Activated naive CD4-positive, alpha-beta T cell treated with anti-CD3 and anti-CD28 coated beads, Interleukin-2, amount 50 U/mL, for 16 hours (primary cell): ENCODE results near the gene TOLLIP.
"Not testable (repeated sequence)": the region's sequence is repeated elsewhere in the genome, so short reads cannot be mapped to it uniquely, and the experiment has no call there.

Experiments used
- DNase-seq: peaks from one replicate; pipeline ENCODE4 v3.0.0-alpha.2; 2020

TOLLIP gene

DNA sequence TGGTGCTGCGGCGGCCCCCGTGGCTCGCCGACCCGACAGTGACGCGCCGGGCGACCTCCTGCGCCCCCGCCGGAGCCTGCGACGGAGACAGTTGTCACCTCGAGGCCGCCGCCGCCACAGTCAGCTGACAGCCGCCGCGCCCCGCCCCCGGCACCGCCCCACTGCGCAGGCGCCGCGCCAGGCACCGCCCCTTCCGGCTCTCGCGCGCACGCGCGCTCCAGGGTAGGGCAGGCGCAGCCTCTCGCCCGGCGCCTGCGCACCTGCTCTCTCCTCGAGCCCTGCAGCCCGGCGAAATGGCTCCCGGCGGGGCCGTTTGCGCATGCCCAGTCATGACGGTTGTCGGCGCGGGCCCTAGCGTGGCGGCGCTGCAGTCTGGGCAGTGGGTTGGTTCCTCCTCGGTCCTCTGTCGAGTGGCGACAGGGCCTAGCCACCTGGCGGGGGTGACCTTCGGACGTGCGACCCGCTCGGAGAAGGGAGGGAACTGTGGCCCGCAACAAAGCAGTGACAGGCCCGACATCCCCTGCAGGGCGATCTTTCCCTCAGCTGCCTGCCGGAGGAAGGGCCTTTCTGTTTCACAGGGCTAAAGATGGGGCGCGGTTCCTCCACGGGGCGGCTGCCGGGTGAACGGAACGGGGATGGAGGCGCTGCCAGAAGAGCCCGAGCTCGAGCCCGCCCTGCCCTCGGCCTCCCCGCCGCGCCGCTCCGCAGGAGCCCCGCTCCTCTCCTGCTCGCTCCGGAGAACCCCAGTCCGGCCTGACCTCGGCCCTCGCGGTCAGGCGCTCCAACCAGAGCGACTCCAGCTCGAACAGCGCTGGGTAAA lies at the start of gene TOLLIP:
TOLLIP (minus strand) TSS at position 135 of the 820 bp plus-strand sequence; CDS start at position 1, 134 bp downstream.
- peak; percentile 97 for DNase-seq

DNA sequence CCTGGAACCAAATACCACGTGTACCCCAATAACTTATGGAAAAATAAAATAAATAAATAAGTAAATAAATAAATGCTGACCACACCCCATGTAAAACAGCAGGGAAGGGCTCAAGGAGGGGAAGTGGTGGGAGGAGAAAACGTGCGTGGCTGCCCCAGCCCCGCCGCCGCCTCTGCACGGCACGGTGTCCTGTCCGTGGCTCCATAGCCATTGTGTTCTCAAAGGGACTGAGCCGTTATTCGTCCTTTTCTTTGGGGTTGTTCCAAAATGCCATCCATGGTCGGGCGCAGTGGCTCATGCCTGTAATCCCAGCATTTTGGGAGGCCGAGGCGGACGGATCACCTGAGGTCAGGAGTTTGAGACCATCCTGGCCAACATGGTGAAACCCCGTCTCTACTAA lies 49.5 kb upstream of the TOLLIP start:
- not testable (repeated sequence) for DNase-seq

DNA sequence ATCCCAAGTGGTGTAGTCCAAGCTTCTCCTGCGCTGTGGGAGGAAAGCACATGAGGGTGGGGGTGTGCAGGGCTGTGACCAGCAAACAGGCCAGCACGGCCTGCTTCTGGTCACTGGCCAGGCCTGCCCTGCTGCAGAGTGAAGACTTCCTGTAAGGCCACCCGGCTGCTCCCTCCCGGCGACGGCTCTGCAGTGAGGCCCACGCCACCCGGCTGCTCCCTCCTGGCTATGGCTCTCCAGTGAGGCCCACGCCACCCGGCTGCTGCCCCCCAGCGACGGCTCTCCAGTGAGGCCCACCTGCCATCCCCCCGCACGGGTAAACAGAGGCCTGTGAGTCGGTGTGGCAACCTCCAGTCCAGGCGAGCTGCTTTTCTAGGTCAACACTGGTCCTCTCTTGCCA lies 48.9 kb upstream of the TOLLIP start:
- DNase-seq, result no peak

DNA sequence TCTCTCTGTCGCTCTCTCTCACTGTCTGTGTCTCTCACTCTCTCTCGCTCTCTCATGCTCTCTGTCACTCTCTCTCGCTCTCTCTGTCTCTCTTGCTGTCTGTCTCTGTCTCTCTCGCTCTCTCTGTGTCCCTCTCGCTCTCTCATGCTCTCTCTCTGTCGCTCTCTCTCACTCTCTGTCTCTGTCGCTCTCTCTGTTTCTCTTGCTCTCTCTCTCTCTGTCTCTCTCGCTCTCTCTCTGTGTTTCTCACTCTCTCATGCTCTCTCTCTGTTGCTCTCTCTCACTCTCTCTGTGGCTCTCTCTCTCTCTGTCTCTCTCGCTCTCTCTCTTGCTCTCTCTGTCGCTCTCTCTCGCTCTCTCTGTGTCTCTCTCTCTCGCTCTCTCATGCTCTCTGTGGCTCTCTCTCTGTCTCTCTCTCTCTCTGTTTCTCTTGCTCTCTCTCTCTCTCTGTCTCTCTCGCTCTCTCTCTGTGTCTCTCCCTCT lies 47.1 kb upstream of the TOLLIP start:
- DNase-seq, result no peak

DNA sequence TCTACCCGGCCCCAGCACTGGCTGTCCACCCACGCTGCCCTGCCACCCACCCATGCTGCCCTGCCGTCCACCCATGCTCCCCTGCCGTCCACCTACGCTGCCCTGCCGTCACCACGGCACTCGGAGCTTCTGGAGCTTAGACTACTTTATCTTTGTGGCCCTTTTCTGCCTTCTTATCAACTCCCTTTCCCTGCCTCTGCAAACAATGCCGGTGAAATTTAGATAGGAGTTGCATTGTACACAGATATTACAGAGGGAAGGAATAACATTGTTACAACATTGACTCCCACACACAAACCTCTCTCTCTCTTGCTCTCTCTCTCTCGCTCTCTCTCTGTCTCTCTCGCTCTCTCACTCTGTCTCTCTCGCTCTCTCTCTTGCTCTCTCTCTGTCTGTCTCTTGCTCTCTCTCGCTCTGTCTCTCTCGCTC lies 46.6 kb upstream of the TOLLIP start:
- no peak for DNase-seq

DNA sequence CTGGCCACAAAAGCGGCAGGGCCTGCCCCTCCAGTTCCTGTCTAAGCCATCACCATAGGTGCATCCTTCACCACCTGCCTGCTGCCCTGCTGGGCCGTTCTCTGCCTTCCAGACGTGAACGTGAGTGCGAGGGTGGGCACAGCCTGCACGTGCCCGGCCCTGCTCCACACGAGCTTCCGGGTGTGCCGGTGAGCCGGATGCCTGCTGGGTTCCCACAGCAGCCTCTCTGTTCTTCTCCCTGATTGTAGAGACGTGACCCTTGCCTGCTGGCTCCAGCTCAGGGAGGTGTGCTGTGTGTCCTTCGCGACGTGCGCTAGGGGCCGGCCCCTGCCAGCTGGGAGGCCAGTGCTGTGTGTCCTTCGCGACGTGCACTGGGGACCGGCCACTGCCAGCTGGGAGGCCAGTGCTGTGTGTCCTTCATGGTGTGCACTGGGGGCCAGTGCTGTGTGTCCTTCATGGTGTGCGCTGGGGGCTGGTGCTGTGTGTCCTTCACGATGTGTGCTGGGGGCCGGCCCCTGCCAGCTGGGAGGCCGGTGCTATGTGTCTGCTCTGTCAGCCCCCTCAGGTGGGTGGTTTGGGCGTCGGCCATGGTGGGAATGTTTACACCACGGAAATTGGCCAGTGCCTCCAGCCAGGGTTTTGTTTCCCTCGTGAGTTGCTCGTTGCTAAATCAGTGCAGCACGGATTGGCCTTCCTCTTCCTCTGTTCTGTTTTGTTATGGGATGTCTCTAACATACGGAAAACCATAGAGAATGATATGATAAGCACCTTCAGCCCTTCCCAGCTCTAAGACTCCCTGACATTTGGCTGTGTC lies 44.9 kb upstream of the TOLLIP start:
- DNase-seq, result no peak

DNA sequence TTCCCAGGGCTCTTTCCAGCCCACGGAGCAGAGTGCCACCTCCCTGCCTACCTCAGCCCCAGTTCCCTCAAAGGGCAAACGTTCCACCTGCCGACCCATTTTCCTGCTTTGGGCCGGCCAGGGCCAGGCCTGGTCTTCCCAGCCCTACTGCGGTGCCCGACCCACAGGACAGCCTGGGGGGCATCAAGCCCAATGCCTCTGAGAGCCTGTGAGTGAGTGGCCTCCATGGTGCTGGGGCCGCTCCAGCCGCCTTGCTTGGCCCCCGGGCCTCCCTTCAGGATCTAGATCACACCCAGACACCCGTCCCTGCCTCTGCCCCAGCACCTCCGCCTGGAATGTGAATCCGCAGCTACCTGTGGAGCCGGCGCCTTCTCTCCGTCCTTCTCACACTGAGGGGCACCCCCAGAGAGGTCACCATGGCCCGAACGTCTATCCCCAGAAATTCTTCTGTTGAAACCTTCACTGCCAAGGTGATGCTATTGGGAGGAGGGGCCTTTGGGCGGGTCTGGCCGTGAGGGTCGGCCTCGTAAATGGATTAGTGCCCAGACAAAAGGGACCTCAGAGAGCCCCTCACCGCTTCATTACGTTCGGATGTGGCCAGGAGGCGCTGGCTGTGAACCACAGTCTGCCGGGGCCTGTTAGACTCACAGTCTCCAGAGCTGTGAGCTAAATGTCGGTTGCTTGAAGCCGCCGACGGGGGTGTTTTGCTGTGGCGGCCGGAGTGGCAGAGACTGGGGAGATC lies 44.1 kb upstream of the TOLLIP start:
- DNase-seq, result no peak

DNA sequence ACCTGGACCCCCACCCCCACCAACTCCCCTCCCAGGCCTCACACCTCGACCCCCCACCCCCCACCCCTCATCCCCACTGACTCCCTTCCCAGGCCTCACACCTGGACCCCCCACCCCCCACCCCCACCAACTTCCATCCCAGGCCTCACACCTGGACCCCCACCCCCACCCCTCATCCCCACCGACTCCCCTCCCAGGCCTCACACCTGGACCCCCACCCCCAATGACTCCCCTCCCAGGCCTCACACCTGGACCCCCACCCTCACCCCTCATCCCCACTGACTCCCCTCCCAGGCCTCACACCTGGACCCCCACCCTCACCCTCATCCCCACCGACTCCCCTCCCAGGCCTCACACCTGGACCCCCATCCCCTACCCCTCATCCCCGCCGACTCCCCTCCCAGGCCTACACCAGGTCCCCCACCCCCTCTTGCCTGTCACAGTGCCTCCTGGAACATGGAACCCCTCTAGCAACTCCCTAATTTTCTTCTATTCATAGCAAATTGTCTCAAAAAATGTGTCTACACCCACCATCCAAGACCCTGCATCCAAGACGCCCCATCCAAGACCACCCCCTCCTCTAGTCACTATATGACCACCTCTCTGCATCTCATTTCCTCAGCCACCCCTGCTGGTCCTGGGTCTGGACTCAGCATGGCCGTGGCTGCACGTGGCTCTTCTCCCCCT lies 43.4 kb upstream of the TOLLIP start:
- DNase-seq, result no peak

DNA sequence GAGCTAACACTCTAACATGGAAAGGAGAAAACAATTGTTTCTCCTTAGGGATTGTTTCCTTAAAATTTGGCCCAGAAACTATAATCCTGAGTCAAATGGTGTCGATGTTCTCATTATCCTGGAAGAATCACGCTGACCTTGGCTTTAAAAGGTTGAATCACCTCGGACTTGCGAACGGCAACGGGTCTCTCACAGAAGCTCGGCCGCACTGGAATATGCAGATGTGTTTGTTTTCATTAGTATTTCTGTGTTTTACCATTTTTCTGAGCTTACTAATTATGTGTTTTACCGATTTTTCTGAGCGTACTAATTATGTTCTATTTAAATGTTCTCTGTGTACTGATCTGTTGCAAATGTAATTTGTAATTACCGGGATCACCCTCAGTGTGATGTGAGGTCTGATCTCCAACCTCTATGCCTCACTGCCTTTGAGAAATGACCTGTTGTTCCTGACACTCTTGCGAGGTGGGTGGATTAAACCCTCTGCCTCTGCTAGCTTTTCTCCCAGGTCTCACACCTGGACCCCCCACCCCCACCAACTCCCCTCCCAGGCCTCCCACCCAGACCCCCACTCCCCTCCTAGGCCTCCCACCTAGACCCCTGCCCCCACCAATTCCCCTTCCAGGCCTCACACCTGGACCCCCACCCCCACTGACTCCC lies 42.0 kb upstream of the TOLLIP start:
- DNase-seq, result no peak

DNA sequence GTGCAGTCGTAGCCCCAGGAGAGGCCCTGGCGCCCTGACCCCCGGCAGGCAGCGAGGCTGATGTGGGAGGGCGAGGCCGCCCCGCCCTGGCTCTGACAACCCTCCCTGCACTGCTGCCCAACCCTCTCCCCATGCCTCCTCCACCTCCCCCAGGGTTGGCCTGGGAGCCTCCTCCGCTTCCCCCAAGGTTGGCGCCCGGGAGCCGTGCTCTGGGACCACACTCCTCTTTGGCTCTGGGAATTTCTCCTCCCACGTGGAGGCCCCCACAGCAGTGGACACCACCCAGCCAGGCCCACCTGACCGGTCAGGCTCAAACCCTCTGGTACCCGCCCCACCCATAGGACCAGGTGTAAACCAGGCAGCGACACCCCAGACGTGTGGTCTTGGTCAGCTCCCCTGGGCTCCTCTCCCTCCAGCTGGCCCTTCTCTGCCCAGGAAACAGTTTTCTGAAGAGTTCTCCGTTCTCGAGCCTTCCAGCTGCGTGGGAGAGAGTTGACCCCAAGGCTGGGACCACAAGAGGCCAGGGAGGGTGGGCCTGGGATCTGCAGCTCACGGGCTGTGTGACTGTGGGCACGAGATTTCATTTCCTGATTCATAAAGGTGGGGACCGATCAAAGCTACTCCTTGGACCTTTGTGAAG lies 40.8 kb upstream of the TOLLIP start:
- no peak for DNase-seq

DNA sequence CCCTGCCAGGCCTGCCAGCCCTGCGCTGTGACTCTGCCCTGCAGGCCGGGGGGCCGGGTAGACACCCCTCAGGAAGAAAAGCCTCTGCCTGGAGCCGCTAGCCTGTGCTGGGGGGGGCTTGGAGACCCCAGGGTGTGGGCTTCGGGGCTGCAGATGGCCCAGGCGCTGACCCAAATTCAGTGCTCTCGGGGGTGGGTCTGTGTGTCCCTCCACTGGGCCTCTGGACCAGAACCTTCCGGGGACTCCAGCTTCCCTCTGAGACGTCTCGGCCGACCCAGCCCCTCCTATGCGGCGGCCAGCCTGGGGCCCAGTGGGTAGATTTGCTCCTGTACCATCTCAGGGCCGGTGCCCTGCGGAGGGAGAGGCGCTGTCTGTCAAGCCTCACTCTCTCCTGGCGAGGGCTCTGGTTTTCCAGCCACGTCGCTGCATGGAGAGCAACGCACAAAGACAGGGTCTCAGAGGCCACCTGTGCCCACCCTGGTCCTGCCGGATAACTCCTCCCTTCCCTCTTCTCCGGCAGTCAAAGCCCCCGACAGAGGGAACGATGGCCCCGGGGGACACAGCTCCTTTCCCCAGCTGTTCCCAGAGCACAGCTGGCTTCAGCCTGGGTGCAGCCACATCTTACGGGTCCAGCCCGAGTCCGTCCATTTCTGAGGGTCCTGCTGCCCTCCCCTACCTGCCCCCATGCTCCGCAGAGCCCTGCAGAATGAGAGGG lies 40.1 kb upstream of the TOLLIP start:
- DNase-seq, result no peak

DNA sequence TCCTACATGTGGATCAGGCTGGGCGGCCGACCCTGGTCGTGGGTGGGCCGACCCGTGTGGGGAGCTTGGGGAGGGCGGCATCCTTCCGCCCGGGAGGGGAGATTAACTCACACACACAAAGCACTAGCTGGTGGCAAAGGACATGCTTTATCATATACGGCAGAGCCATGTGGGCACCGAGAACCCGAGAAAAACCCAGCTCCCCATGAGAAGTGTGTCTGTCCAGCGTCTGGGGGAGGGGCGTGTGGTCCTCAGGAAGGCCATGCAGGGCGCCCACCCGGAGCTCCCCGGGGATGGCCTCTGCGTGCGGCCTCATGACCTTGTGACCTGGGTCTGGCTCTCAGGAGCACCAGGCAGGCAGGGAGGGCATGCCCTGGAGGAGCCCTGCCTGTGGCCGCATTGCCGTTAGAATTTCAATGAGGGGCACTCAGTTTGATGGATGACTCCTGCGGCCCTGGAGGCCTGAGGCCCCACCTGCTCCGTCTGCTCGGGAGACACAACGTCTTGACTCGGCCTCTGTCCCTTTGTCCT lies 39.4 kb upstream of the TOLLIP start:
- DNase-seq, result no peak

DNA sequence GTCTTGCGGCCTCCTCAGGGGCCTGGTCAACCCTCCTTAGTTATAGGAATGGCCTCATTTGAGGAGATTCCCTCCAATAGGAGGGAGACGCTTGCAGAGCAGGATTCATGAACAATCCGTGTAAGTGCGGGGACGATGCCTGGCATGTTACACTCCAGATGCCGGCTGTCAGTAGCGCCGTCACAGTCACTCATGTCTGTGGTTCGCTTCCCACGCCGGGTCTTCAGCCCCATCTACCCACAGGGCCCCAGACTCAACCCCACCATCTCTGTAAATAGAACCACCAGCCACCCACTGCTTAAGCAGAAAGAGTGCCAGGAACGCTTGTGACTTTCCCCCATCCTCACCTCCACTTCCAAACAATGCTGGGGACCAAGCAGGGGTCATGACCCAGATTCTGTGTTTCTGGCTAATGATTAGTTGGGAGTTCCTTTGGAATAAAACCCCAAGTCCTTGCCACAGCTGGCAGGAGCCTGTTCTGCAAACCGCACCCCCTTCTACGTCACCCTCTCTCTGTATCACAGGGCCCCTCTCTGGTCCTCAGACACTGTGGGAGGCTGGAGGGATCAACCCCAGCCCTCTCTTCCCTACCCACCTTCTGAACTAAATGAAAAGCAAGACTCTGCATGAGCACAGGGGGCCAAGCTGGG lies 38.8 kb upstream of the TOLLIP start:
- no peak for DNase-seq

DNA sequence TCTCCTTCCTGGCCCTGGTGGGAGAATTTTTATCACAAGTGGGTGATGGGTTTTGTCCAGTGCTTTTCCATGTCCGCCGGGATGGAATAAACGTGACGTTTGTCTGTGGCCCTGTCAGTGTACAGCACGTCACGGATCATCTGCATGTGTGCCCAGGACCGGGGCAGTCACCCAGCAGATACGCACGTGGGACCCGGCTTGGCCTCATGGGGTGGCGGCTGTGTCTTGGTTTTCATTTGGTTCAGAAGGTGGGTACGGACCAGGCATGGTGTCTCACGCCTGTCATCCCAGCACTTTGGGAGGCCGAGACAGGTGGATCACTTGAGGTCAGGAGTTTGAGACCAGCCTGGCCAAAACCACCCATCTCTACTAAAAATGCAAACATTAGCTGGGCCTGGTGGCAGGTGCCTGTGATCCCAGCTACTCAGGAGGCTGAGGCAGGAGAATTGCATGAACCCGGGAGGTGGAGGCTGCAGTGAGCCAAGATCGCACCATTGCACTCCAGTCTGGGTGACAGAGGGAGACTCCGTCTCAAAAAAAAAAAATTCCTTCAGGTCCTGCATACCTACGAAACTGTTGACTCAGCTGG lies 38.1 kb upstream of the TOLLIP start:
- DNase-seq, result not testable (repeated sequence)

DNA sequence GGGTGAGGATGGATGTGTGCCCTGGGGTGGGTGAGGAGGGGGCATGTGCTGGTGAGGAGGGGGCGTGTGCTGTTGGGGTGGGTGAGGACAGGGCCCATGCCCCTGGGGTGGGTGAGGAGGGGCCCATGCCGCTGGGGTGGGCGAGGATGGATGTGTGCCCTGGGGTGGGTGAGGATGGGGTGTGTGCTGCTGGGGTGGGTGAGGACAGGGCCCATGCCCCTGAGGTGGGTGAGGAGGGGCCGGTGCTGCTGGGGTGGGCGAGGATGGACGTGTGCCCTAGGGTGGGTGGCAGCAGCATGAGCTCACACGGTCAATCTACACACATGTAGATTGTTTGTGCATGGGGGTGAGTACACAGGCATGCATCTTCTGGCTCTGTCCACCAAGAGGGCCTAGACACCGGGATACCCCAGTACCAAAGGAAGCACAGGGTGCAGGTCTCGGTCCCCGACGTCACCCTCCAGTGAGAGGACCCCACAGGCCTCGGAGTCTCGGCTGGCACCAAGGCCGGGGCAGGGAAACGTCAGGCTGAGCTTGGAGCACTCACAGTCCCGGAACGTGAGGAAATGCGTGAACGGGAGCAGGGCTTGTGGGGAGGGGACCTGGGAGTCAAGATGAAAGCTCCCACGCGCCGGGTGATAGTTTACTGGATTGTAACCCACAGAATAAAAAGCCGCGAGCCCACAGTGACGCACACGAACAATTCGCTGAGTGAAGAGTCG lies 37.4 kb upstream of the TOLLIP start:
- no peak for DNase-seq

DNA sequence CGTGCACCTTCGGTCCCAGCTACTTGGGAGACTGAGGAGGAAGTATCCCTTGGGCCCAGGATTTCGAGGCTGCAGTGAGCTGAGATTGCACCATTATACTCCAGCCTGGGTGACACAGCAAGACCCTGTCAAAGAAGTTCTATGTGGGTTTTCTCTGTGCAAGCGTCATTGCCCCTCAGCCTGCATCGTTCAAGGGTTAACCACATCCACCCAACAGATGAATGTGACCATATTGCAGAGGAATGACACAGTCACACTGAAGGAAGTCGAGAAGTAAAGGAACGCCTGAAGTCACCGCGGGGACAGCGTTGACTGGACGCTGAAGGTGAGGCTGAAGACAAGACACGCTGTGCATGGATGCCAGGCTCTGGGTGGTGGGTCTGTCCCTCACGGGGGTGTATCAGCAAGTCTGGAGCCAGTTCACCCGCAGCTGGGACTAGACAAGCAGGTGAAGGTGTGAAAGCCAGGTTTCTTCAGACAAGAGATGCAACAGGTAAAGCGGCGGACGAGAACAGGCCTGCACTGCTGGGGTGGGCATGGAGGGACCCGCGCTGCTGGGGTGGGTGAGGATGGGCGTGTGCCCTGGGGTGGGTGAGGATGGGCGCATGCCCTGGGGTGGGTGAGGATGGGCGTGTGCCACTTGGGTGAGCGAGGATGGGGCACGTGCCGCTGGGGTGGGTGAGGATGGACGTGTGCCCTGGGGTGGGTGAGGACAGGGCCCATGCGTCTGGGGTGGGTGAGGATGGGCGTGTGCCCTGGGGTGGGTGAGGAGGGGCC lies 36.5 kb upstream of the TOLLIP start:
- no peak for DNase-seq

DNA sequence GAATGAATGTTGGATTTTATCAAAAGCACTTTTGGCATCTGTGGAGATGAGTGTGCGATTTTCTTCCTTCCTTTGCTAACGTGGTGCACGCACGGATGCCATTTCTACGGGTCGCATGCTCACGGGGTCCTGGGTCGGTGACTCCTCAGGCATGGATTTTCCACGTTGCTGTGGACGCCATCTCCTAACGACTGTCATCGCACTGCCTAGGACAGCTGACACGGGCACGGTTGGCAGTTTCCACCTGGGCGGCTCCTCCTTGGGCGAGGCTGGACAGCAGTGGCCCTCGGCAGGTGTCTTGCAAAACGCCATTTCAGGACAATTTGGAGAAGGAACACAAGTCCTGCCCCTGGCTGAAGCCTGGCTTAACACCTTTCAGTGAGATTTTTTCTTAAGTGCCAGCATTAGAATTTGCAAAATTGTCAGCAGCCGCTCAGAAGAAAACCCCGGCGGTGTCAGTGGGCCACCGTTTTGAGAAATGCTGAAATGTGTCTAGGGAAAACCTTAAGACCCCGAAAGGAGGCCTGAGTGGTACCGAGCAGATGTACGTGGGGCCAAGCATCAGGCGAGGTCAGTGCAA lies 34.7 kb upstream of the TOLLIP start:
- no peak for DNase-seq
